HCT116 (cell line): Measurements from ENCODE around the gene SNX3. TPM values are rescaled to one million over a fixed set of nuclear protein-coding genes. Genes with fewer than 3 reads are reported as not detected.

Experiments used
- ATAC-seq: fragments of 200-7000 bp; cut with Tn5 transposase; 2 replicates; pipeline ENCODE4 v1.9.1; 2020; ENCODE audit warnings: mild to moderate bottlenecking, moderate library complexity
- BruUV-seq: library from RNA; stranded (reverse); fragments of 400-500 nt; replicated peaks from 2 replicates; lab custom pipeline; 2021; lab: Mats Ljungman, UMichigan
- CTCF ChIA-PET: fragments of 300-600 bp; sonication (Branson Sonifier 250); formaldehyde crosslinking; loops from one replicate; lab custom pipeline; 2021; ENCODE audit warnings: antibody characterized with exemption; lab: Charles Lee
- POLR2A ChIA-PET: fragments of 300-600, 350-600 bp; sonication (Branson Sonifier 250); formaldehyde crosslinking; loops from one replicate; lab custom pipeline; 2021; ENCODE audit warnings: antibody characterized with exemption; lab: Charles Lee
- RAD21 ChIA-PET, 2 experiments: fragments of 300-600 bp; sonication (Branson Sonifier 250); formaldehyde crosslinking; loops; one replicate each; lab custom pipeline; 2023; ENCODE audit warnings: low total read pairs in 2 of 2; ENCODE audit not compliant: uncharacterized antibody in 2 of 2, unreplicated experiment in 2 of 2, low non-redundant PET in 1 of 2; lab: Charles Lee
- DNase-seq: peaks from one replicate; pipeline ENCODE4 v3.0.0-alpha.2; 2010; ENCODE audit warnings: low read depth, low spot score
- H2AFZ ChIP-seq: fragments of 200-600 bp; shearing (Covaris generic), sonication (generic); 2 replicates; pipeline ENCODE4 v1.6.1; 2017; ENCODE audit warnings: low read depth, mixed run types, mixed read lengths, antibody characterized with exemption, low read length; ENCODE audit not compliant: poor library complexity, severe bottlenecking
- H3K27ac ChIP-seq: 2 replicates; pipeline ENCODE4 v1.5.1; 2012; ENCODE audit warnings: low read depth, low read length
- H3K27me3 ChIP-seq: fragments of 200-600 bp; sonication (generic); 2 replicates; pipeline ENCODE4 v1.6.1; 2016; ENCODE audit warnings: mixed run types, low read length, mixed read lengths; ENCODE audit not compliant: insufficient read depth
- H3K36me3 ChIP-seq, 2 experiments: fragments of 200-500 bp in 1 of 2; fragments of 200-600 bp in 1 of 2; sonication (Bioruptor generic) in 1 of 2; sonication (generic) in 1 of 2; 2 replicates each; pipeline versions ENCODE4 v1.5.1 to v1.6.1; 2014 to 2016; ENCODE audit warnings: low read length in 2 of 2, inconsistent platforms in 1 of 2, mixed read lengths in 1 of 2, mixed run types in 1 of 2; ENCODE audit not compliant: insufficient read depth in 2 of 2, control insufficient read depth in 1 of 2
- H3K4me1 ChIP-seq, 2 experiments: fragments of 200-600 bp in 1 of 2; sonication (generic) in 1 of 2; 2 replicates each; pipeline versions ENCODE4 v1.5.1 to v1.6.1; 2012 to 2017; ENCODE audit warnings: low read length in 2 of 2, inconsistent platforms in 1 of 2, mild to moderate bottlenecking in 1 of 2, mixed read lengths in 1 of 2, mixed run types in 1 of 2, moderate library complexity in 1 of 2; ENCODE audit not compliant: insufficient read depth in 2 of 2, control insufficient read depth in 1 of 2
- H3K4me2 ChIP-seq: fragments of 200-600 bp; sonication (generic); 2 replicates; pipeline ENCODE4 v1.6.1; 2017; ENCODE audit warnings: mixed run types, low read length, mixed read lengths
- H3K4me3 ChIP-seq, 2 experiments: fragments of 200-600 bp in 1 of 2; sonication (generic) in 1 of 2; replicated peaks in 1 of 2; 2 replicates each; pipeline ENCODE4 v1.5.1; 2011 to 2016; ENCODE audit warnings: low read length in 2 of 2, control low read depth in 1 of 2, low read depth in 1 of 2, mild to moderate bottlenecking in 1 of 2, mixed read lengths in 1 of 2, mixed run types in 1 of 2
- H3K79me2 ChIP-seq: fragments of 200-600 bp; sonication (generic); 2 replicates; pipeline ENCODE4 v1.6.1; 2017; ENCODE audit warnings: mild to moderate bottlenecking, mixed run types, low read length, moderate library complexity, mixed read lengths; ENCODE audit not compliant: insufficient read depth
- H3K9ac ChIP-seq: fragments of 200-600 bp; sonication (generic); 2 replicates; pipeline ENCODE4 v1.6.1; 2016; ENCODE audit warnings: low read length, mixed read lengths
- H3K9me2 ChIP-seq: fragments of 200-600 bp; sonication (generic), shearing (Covaris generic); 2 replicates; pipeline ENCODE4 v1.6.1; 2017; ENCODE audit warnings: mixed run types, mild to moderate bottlenecking, moderate library complexity; ENCODE audit not compliant: insufficient read depth
- H3K9me3 ChIP-seq, 2 experiments: fragments of 200-500 bp in 1 of 2; fragments of 200-600 bp in 1 of 2; sonication (Bioruptor generic) in 1 of 2; sonication (generic) in 1 of 2; 2 replicates each; pipeline ENCODE4 v1.6.1; 2014 to 2017; ENCODE audit warnings: low read length in 2 of 2, mixed read lengths in 2 of 2, inconsistent platforms in 1 of 2, low read depth in 1 of 2, mild to moderate bottlenecking in 1 of 2, mixed run types in 1 of 2, moderate library complexity in 1 of 2; ENCODE audit not compliant: control insufficient read depth in 1 of 2, insufficient read depth in 1 of 2
- H4K20me1 ChIP-seq: fragments of 200-600 bp; sonication (generic), shearing (Covaris generic); 2 replicates; pipeline ENCODE4 v1.6.1; 2017; ENCODE audit warnings: mixed run types, mild to moderate bottlenecking, moderate library complexity; ENCODE audit not compliant: insufficient read depth
- ATF3 ChIP-seq: IDR thresholded peaks from 2 replicates; pipeline ENCODE4 v1.6.1; 2012
- CBX3 ChIP-seq: IDR thresholded peaks from 2 replicates; pipeline ENCODE4 v1.6.1; 2012; ENCODE audit warnings: low read depth
- EZH2phosphoT487 ChIP-seq: fragments of 200-600 bp; IDR thresholded peaks from 2 replicates; pipeline ENCODE4 v1.6.1; 2018; ENCODE audit warnings: antibody characterized with exemption, borderline replicate concordance
- FOSL1 ChIP-seq: IDR thresholded peaks from 2 replicates; pipeline ENCODE4 v1.6.1; 2012; ENCODE audit warnings: low read depth
- JUND ChIP-seq: IDR thresholded peaks from 2 replicates; pipeline ENCODE4 v1.6.1; 2012
- POLR2AphosphoS5 ChIP-seq: IDR thresholded peaks from 2 replicates; pipeline ENCODE4 v1.6.1; 2011; ENCODE audit warnings: mild to moderate bottlenecking, low read depth, low read length, moderate library complexity
- RAD21 ChIP-seq: IDR thresholded peaks from 2 replicates; pipeline ENCODE4 v1.6.1; 2012; ENCODE audit warnings: low read depth, mild to moderate bottlenecking
- SP1 ChIP-seq: IDR thresholded peaks from 2 replicates; pipeline ENCODE4 v1.6.1; 2012; ENCODE audit warnings: low read depth
- YY1 ChIP-seq: IDR thresholded peaks from 2 replicates; pipeline ENCODE4 v1.6.1; 2011; ENCODE audit warnings: low read length, low read depth, moderate library complexity, mild to moderate bottlenecking; ENCODE audit not compliant: insufficient replicate concordance; ENCODE audit errors: extremely low read depth
- ZBTB33 ChIP-seq: IDR thresholded peaks from 2 replicates; pipeline ENCODE4 v1.6.1; 2011; ENCODE audit warnings: mild to moderate bottlenecking, low read length, moderate library complexity; ENCODE audit not compliant: insufficient replicate concordance; ENCODE audit errors: extremely low read depth
- ZNF274 ChIP-seq: fragments of 200-500 bp; sonication (Bioruptor generic); IDR thresholded peaks from 2 replicates; pipeline ENCODE4 v1.6.1; 2014; ENCODE audit warnings: mild to moderate bottlenecking, low read depth, low read length, inconsistent platforms
- intact Hi-C: fragments of 100-400 bp; cut with micrococcal nuclease; formaldehyde crosslinking; loops from 2 replicates; pipeline ENCODE4 v1.10.0; 2022
- total RNA-seq: library from RNA; stranded (reverse); gene quantifications from one replicate; pipeline ENCODE4 v1.2.1, GENCODE V29; 2021; ENCODE audit not compliant: unreplicated experiment

SNX3 gene
- total RNA-seq, 1 experiment from 2014 or later, result 111 TPM

- Histone ChIP-seq H4K20me1 (no peaks in the 10 kb centered on the region), H3K79me2 (no peaks in the 10 kb centered on the region), H3K9me3 (no peaks in the 10 kb centered on the region), H3K4me3 (no peak overlapping the region), H3K27me3 (no peaks in the 10 kb centered on the region), H2AFZ (no peak overlapping the region), H3K36me3 (no peaks in the 10 kb centered on the region), H3K9ac (no peak overlapping the region), H3K9me2 (no peaks in the 10 kb centered on the region), H3K27ac (no peak overlapping the region), H3K4me2 (no peak overlapping the region), H3K4me1 (peaks cover 0 to 11% of the 10 kb centered on the region in 2 experiments; a peak in 2 of 4 replicates)
- POLR2A ChIA-PET, result no interaction called here
- ATAC-seq (no peak), DNase-seq (no peak)
- BruUV-seq, result no TSS peak
- intact Hi-C loops, result no loop called here
- RAD21 ChIA-PET, result no interaction called here
- TF ChIP-seq YY1, result no peak
- TF ChIP-seq POLR2AphosphoS5, result no peak
- TF ChIP-seq SP1, result no peak
- TF ChIP-seq FOSL1, result no peak
- no peak for TF ChIP-seq ZNF274
- TF ChIP-seq CBX3, result no peak
- no peak for TF ChIP-seq RAD21
- no peak for TF ChIP-seq EZH2phosphoT487
- TF ChIP-seq ZBTB33, result no peak
- no peak for TF ChIP-seq ATF3
- TF ChIP-seq JUND, result no peak
- CTCF ChIA-PET, result no interaction called here
Measured at GRCh38 chr6:108304646-108305045, 43.8 kb upstream of the SNX3 start.
